ENCODE data around the gene MROH2B. TPM values are rescaled to one million over a fixed set of nuclear protein-coding genes. Genes with fewer than 3 reads are reported as not detected.

Gene MROH2B
- total RNA-seq, 1 donor from 2014 or later: not detected

- Histone ChIP-seq H3K36me3 (ENCODE audit: control insufficient read depth, insufficient read depth, low read length) (no peaks in the 10 kb centered on the region), H3K4me3 (ENCODE audit: low read depth, low read length) (no peak overlapping the region), H3K27me3 (ENCODE audit: control insufficient read depth, insufficient read depth, low read length) (no peaks in the 10 kb centered on the region)
- DNase-seq (ENCODE audit: low read depth) (peak; percentile 4), FAIRE-seq (no peak)
- TF ChIP-seq, protein P1, sequence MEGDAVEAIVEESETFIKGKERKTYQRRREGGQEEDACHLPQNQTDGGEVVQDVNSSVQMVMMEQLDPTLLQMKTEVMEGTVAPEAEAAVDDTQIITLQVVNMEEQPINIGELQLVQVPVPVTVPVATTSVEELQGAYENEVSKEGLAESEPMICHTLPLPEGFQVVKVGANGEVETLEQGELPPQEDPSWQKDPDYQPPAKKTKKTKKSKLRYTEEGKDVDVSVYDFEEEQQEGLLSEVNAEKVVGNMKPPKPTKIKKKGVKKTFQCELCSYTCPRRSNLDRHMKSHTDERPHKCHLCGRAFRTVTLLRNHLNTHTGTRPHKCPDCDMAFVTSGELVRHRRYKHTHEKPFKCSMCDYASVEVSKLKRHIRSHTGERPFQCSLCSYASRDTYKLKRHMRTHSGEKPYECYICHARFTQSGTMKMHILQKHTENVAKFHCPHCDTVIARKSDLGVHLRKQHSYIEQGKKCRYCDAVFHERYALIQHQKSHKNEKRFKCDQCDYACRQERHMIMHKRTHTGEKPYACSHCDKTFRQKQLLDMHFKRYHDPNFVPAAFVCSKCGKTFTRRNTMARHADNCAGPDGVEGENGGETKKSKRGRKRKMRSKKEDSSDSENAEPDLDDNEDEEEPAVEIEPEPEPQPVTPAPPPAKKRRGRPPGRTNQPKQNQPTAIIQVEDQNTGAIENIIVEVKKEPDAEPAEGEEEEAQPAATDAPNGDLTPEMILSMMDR (IDR thresholded peaks at IDR 0.05; ENCODE audit: insufficient read depth, low read length, severe bottlenecking): no peak
Observed at GRCh38 chr5:40960037-40960436, 111.1 kb downstream of the MROH2B start.

- no peak for DNase-seq (ENCODE audit: low read depth)
- Histone ChIP-seq H3K27me3 (ENCODE audit: control insufficient read depth, insufficient read depth, low read length) (no peaks in the 10 kb centered on the region), H3K4me3 (ENCODE audit: low read depth, low read length) (no peak overlapping the region), H3K36me3 (ENCODE audit: control insufficient read depth, insufficient read depth, low read length) (no peaks in the 10 kb centered on the region)
- TF ChIP-seq, protein P1 (IDR thresholded peaks at IDR 0.05; ENCODE audit: insufficient read depth, low read length, severe bottlenecking): no peak
- no peak for FAIRE-seq
Observed at GRCh38 chr5:40958811-40959210, 112.3 kb downstream of the MROH2B start.

- no peaks in the 10 kb centered on the region for H3K36me3 ChIP-seq (ENCODE audit: control insufficient read depth, insufficient read depth, low read length)
- no peaks in the 10 kb centered on the region for H3K27me3 ChIP-seq (ENCODE audit: control insufficient read depth, insufficient read depth, low read length)
- no peak for FAIRE-seq
- TF ChIP-seq, protein P1 (IDR thresholded peaks at IDR 0.05; ENCODE audit: insufficient read depth, low read length, severe bottlenecking): no peak
- no peak for DNase-seq (ENCODE audit: low read depth)
- H3K4me3 ChIP-seq (ENCODE audit: low read depth, low read length): no peak overlapping the region
Observed at GRCh38 chr5:40957048-40957447, 114.1 kb downstream of the MROH2B start.

GRCh38 chr5:40955313-40955712 is 115.8 kb downstream of the MROH2B start:
- no peaks in the 10 kb centered on the region for H3K27me3 ChIP-seq (ENCODE audit: control insufficient read depth, insufficient read depth, low read length)
- FAIRE-seq: no peak

More at GRCh38 chr5:40955313-40955712, 115.8 kb downstream of the MROH2B start:
- Histone ChIP-seq H3K36me3 (ENCODE audit: control insufficient read depth, insufficient read depth, low read length) (no peaks in the 10 kb centered on the region), H3K4me3 (ENCODE audit: low read depth, low read length) (no peak overlapping the region)
- peak; percentile 7 for DNase-seq (ENCODE audit: low read depth)
- TF ChIP-seq, protein P1 (IDR thresholded peaks at IDR 0.05; ENCODE audit: insufficient read depth, low read length, severe bottlenecking): no peak

Other genes starting within 250 kb of the MROH2B start
- 264 and 2,479 TPM in 2 replicates for gene RPL37, start 236.1 kb downstream of the MROH2B start, total RNA-seq
- gene CARD6, start 230.0 kb downstream of the MROH2B start, total RNA-seq: 6.1 and 7.8 TPM in 2 replicates
- gene C7, start 161.8 kb downstream of the MROH2B start, total RNA-seq: under 0.01 TPM in 1 of 2 replicates, not detected in the other
- gene C6, start 142.2 kb upstream of the MROH2B start, total RNA-seq: not detected in 2 replicates